DOHH2 (cell line): Measurements from ENCODE around the gene TCF12.

Experiments
- EZH2phosphoT487 ChIP-seq: fragments of 200-600 bp; sonication (generic); IDR thresholded peaks from 2 replicates; pipeline ENCODE4 v1.6.1; 2017; ENCODE audit warnings: borderline replicate concordance, mild to moderate bottlenecking, antibody characterized with exemption, low read length, moderate library complexity, mixed read lengths
- TF ChIP-seq, protein P1 (sequence below): fragments of 200-600 bp; sonication (generic); IDR thresholded peaks from one replicate; pipeline ENCODE4 v1.5.1; 2014; ENCODE audit warnings: antibody characterized with exemption, mild to moderate bottlenecking, low read depth, low read length; ENCODE audit not compliant: poor library complexity, severe bottlenecking

DNA sequence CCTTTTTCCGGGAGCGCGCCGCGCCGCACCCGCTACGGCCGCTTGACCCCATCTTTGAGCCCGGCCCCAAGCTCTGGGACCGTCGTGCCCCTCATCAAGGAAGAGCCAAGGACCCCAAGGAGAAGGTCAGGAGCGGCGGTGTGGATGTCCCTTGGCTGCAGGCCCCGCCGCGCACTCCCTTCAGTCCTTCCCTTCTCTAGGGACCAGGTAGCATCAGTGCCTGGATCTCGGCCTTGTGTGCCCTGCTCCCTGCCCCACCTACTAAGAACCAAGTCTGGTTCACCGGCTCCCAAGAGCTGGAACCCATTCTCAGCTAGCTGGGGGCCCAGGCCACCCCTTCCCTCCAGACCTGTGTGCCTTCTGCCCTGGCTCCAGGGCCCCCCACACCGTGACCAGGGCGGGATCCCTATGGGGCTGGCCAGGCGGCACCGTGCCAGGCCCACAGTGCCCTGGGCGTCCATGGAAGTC, 388.5 kb downstream of the TCF12 start:
- TF ChIP-seq, protein P1, sequence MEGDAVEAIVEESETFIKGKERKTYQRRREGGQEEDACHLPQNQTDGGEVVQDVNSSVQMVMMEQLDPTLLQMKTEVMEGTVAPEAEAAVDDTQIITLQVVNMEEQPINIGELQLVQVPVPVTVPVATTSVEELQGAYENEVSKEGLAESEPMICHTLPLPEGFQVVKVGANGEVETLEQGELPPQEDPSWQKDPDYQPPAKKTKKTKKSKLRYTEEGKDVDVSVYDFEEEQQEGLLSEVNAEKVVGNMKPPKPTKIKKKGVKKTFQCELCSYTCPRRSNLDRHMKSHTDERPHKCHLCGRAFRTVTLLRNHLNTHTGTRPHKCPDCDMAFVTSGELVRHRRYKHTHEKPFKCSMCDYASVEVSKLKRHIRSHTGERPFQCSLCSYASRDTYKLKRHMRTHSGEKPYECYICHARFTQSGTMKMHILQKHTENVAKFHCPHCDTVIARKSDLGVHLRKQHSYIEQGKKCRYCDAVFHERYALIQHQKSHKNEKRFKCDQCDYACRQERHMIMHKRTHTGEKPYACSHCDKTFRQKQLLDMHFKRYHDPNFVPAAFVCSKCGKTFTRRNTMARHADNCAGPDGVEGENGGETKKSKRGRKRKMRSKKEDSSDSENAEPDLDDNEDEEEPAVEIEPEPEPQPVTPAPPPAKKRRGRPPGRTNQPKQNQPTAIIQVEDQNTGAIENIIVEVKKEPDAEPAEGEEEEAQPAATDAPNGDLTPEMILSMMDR = peak; percentile 6
- TF ChIP-seq EZH2phosphoT487 = no peak
